Activated CD4-positive, CD25-positive, alpha-beta regulatory T cell (primary cell): ENCODE measurements around the gene KRT4.

ENCODE experiments used
- DNase-seq, 4 experiments: peaks; one replicate each; lab custom pipeline; 2025; lab: John Stamatoyannopoulos, UW

The KRT4 gene

GRCh38 chr12:52792185-52793029, 21.5 kb downstream of the KRT4 start:
- no peak for DNase-seq

GRCh38 chr12:52791271-52792184, 22.4 kb downstream of the KRT4 start:
- no peak for DNase-seq

DNA sequence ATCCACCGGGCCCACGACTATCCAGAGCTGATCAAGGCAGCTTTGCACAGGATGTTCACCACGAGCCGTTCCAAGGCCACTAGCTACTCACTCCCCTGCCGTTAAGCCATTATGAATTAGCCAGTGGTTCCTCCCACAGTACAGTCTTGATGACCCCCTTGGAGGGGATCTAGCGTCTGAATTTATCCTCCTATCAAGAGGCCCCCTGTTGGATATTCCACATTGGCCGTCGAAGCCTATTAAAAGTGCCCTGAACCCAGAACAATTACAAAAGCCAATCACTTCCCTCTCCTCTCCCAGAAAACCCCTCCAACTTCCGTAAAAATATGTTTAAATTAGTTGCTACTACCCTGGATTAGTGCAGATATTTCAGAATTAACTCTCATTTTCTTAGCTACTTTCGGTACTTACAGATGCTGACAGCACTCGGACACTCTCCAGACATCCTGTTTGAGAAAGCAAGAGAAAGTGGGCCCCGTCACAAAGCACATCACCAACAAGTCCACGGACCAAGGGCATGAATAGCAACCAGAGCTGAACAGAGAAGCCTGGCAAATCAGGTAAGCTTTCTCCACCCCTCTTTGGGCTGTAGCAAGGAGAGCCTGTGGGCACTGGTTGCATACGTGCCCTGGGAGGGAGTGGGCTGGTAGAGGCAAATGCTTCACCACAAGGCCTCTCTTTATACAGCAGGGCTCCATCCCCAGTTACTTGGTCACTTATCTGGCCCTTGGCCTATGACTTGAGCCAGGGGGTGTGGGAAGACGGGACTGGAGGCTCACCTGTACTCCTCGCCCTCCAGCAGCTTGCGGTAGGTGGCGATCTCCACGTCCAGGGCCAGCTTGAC, 23.3 kb downstream of the KRT4 start:
- DNase-seq, result no peak

DNA sequence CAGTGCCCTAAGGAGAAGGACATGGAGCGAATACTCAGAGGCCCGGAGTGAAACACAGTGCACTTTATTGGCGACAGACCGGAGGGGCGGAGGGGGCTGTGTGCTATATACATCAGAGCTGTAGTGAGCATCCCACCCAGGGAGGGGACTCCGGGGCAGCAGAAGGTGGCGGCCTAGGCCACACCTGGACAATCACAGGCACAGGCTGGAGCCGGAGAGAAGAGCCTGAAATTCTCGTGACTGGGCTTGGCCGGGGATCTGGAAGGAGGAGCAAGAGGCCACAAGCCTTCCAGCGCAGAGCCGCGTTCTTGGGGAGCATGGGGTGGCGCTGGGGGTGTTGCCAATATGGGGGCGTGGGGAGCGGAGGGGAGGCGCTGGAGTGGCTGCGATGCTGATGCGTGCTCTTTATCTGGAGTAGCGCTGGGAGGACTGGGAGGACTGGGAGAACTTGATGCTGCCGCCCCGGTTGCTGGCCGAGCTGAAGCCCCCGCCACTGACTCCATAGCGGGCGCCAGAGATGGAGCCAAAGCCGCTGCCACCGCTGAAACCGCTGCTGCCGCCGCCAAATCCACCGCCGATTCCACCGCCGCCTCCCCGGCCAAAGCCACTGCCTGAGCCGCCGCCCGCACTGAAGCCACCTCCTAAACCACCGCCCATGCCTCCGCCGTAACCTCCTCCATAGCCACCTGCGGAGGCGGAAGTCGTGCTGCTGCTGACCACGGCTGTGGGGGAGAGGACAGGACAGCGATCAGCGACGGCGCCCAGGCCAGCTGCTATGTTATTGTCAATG, 24.1 kb downstream of the KRT4 start:
- no peak for DNase-seq

DNA sequence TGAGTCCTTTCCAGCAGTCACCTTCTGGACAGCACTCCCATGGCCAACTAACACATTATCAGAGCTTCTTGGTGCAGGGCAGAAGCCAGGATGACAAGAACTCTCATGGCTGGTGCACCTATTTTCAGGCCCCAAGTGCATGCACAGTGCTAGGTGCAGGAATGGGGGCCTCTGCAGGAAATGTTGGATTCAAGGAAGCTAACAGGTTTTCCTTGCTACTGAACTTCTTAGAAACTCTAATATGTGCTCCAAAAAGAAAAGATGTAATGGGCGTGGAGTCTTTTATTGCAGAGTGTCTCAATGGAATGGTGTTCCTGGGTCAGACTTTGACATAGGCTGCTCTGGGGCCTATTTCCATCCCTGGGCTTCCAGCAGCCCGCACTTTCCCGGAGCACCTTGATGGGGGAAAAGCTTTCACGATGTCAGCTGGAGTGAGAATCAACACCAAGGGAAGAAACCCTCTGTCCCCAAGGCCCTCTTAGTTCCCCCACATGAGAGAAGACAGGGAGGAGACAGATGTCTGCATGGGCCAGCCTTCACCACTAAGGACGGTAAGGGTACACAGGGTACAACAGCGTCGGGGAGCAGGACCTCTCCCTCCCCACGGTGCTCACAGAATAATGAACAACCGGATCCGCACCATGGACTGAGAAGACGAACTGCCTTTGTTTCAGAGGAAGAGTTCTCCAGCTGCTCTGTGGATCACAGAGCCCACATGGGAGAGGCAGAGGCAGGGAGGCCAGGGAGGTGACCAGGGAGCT, 24.9 kb downstream of the KRT4 start:
- no peak for DNase-seq

DNA sequence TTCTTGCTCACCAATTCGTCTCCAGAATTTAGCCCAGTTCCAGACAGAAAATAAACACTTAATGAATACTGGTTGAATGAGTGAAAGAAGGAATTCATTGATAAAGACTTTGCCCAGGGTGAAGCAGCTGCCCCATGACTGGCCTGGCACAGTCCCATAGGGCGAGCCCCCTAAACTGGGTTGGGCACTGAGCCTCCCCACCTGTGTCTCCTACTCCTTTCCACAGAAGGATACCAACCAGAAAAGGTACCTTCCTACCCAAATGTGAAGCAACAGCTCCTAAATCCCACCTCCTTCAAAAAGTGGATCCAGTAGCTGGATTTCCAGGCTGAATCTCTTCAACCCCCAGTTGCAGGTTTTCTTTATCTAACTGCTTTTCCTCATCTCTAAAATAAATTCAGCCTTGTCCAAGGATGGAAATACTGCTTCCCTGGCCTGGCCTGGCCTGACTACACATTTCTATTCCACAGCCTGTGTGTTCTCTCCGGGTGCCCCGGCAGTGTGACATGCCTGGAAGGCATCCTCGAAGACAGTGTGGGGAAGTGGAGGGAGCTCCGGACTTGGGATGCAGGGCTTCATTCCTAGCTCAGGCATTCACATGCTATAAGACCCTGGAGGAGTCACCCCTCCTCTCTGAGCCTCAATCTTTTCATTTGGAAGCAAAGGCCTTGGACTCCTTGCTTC, 25.6 kb downstream of the KRT4 start:
- no peak for DNase-seq

- no peak for DNase-seq
Measured at GRCh38 chr12:52787324-52788191, 26.4 kb downstream of the KRT4 start.

- no peak for DNase-seq
Measured at GRCh38 chr12:52784909-52785308, 29.0 kb downstream of the KRT4 start.

DNA sequence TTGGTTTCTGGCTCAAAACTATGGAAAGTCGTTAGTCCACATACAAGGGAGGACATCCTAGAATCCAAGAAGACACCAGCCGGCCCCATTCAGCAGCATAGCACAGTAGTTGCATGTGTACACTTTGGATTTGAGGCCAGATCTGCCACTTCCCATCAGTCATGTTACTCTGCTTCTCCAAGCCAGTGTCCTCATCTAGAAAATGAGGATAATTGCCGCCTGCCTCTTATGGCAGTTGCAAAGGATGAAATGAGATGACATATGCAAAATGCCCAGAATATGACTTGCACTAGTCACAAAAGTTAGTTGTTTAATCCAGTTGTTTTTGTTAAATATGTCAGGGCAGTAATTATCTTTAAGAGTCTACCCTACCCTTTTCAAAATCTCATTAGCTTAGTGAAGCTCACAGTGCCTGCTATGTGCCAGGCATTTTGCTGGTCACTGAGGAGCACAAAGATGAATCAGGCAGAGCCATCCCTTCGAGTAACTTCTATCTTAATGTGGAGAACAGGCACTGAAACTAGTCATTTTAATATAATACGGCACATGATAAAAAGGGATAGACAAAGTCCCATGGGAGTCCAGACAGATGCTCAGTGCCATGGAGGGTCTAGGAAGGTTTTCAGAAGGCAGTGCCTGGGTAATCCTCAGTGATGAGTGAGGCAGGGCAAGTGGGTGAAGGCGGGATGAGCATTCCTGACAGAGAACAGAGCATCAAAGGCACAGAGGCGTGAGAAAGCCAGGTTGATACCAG, 30.2 kb downstream of the KRT4 start:
- no peak for DNase-seq

GRCh38 chr12:52782502-52782901, 31.4 kb downstream of the KRT4 start:
- DNase-seq, result no peak

- no peak for DNase-seq
Measured at GRCh38 chr12:52781399-52782082, 32.4 kb downstream of the KRT4 start.

GRCh38 chr12:52779914-52780313, 34.0 kb downstream of the KRT4 start:
- DNase-seq, result no peak

DNA sequence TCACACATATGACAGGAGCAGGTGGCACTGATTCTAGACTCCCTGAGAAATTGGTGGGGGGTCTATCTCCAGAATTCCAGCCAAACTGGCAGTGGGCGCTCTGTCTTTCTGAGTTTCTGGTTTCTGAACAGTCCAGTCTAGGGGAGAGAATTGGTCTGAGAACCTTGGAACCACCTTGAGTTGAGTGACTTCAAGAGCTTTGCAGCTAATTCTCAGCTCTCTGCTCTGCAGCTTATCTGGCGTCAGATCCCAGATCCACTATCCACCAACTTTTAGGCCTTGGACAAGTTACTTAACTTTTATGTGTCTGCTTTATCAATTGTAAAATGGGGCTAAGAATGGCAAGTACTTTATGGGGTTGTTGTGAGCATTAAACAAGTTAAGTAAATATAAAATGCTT, 35.1 kb downstream of the KRT4 start:
- no peak for DNase-seq

GRCh38 chr12:52777566-52777965, 36.4 kb downstream of the KRT4 start:
- no peak for DNase-seq

DNA sequence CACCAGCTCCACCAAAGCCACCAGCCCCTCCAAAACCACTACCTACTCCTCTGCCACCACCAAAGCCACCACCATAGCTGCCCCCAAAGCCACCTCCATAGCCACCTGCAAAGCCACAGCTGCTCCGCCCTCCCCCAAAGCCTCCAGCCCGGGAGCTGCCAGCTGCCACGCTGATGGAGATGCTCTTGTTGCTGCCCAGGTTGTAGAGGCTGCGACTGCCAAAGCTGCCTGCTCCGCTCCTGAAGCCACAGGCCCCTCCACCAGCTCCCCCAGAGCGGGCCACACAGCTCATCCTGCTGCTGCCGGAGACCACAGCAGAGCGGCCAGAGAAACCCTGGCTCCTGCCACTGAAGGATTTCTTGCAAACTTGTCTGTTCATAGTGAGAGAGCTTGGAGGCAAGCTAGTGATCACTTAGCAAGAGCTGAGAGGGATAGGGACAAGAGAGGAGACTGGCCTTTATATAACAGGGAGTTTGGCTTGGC, 37.0 kb downstream of the KRT4 start, which contains the start of gene KRT76:
KRT76 (minus strand) TSS at position 433 of the 483 bp plus-strand sequence; CDS start at position 379, 54 bp downstream.
- DNase-seq, result no peak

- no peak for DNase-seq
Measured at GRCh38 chr12:52776435-52776834, 37.5 kb downstream of the KRT4 start.

DNA sequence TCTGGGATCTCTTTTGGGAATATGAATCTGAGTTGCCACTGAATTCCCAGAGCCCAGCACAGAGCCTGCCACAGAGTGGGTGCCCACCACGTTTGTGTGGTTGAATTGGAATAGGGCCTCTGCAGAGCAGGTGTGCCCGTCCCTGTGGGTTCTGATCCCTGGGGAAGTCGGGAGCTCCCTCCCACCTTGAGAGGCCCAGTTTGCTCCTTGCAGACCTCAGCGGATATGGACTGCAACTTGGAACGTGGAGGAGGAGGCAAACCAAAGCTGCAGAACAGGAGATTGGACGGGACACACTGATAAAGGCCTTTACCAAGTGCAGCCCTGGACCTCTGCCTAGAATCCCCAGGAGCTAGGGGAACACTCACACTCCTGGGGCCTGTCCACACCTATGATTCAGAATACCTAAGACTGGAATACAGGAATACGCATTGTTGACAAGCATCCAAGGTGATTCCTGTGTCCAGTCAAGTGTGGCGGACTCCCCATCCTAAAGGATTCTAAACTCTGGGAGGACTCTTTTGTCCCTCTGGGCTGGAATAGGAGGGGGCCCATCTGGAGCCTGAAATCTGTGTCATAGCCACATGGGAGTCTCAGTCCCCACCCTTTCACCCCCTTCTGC, 39.2 kb downstream of the KRT4 start:
- no peak for DNase-seq
